GM18868 (cell line): ENCODE data around the gene NUDT9.
A peak's percentile ranks its signal among the peaks of the same experiment; 100 is the strongest.
"Not testable (repeated sequence)": the region's sequence is repeated elsewhere in the genome, so short reads cannot be mapped to it uniquely, and the experiment has no call there.

Source experiments
- ATAC-seq: cut with Tn5 transposase; IDR thresholded peaks from one replicate; pipeline ENCODE4 v1.9.1; 2021; ENCODE audit warnings: mild to moderate bottlenecking, moderate library complexity; ENCODE audit not compliant: unreplicated experiment

NUDT9 gene

GRCh38 chr4:87451537-87451936 lies 29.2 kb downstream of the NUDT9 start:
- no peak for ATAC-seq

GRCh38 chr4:87458913-87459312 lies 36.5 kb downstream of the NUDT9 start:
- no peak for ATAC-seq

- ATAC-seq: no peak
These were observed 38.9 kb downstream of the NUDT9 start for GRCh38 chr4:87461281-87461700.

GRCh38 chr4:87462102-87462501 lies 39.7 kb downstream of the NUDT9 start:
- no peak for ATAC-seq

GRCh38 chr4:87465739-87466366 lies 43.5 kb downstream of the NUDT9 start:
- ATAC-seq: peak; percentile 73

GRCh38 chr4:87469390-87469789 lies 47.0 kb downstream of the NUDT9 start:
- no peak for ATAC-seq

GRCh38 chr4:87476934-87477333 lies 54.6 kb downstream of the NUDT9 start:
- no peak for ATAC-seq

GRCh38 chr4:87478732-87479250 lies 56.4 kb downstream of the NUDT9 start:
- no peak for ATAC-seq

GRCh38 chr4:87481377-87481776 lies 59.0 kb downstream of the NUDT9 start:
- ATAC-seq: no peak

- ATAC-seq: not testable (repeated sequence)
These were observed 60.9 kb downstream of the NUDT9 start for GRCh38 chr4:87483247-87483646.

GRCh38 chr4:87488666-87489065 lies 66.3 kb downstream of the NUDT9 start:
- ATAC-seq: not testable (repeated sequence)

- no peak for ATAC-seq
These were observed 67.3 kb downstream of the NUDT9 start for GRCh38 chr4:87489678-87490077.

- no peak for ATAC-seq
These were observed 68.4 kb downstream of the NUDT9 start for GRCh38 chr4:87490664-87491369.

GRCh38 chr4:87491436-87491835 lies 69.1 kb downstream of the NUDT9 start:
- ATAC-seq: no peak

- ATAC-seq: not testable (repeated sequence)
These were observed 69.5 kb downstream of the NUDT9 start for GRCh38 chr4:87491851-87492250.

- no peak for ATAC-seq
These were observed 70.7 kb downstream of the NUDT9 start for GRCh38 chr4:87493115-87493514.

GRCh38 chr4:87497159-87497558 lies 74.8 kb downstream of the NUDT9 start:
- ATAC-seq: no peak

GRCh38 chr4:87497578-87497977 lies 75.2 kb downstream of the NUDT9 start:
- no peak for ATAC-seq

- no peak for ATAC-seq
These were observed 76.1 kb downstream of the NUDT9 start for GRCh38 chr4:87498446-87498900.

GRCh38 chr4:87499403-87500091 lies 77.2 kb downstream of the NUDT9 start:
- peak; percentile 92 for ATAC-seq

GRCh38 chr4:87500092-87500462 lies 77.7 kb downstream of the NUDT9 start:
- peak; percentile 59 for ATAC-seq
